RPMI8226 (cell line): ENCODE measurements around the gene TTLL9.

Source experiments
- DNase-seq: peaks from one replicate; pipeline ENCODE4 v3.0.0-alpha.2; 2015

The TTLL9 gene

GRCh38 chr20:31837896-31838397, 32.5 kb upstream of the TTLL9 start:
- no peak for DNase-seq

GRCh38 chr20:31838646-31839292, 31.7 kb upstream of the TTLL9 start:
- DNase-seq = no peak

DNA sequence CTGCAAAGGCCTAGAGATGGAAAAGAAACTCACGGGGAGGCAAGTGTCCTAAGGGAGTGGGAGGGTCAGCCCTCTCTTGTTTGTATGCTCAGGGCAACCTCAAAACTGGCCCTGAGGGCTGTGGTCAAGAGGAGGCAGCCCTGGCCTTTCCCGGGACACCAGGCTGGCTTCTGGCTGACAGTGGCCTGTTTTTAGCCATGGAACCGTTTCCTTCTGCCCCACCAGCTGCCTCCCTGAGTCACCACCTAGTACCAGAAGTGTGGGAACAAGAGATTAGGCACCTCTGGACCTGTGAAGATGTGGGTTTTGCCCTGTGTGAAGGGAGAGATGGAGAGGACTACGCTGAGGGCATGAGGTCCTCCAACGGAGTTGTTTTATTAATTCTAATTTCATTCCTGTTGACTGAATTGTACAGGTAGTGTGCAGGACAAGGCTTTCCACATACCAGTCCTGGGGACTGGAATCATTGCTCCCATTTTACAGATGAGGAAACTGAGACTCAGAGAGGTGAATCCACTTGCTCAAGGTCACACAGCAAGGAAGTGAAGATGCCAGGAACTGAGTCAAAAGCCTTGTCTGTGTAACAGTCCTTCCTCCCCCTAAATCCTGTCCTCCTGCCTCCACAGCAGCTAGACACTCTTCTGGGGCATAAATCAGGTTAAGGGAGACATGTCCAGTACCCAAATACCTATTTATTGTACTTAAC, 30.5 kb upstream of the TTLL9 start:
- DNase-seq = no peak

- no peak for DNase-seq
Observed at GRCh38 chr20:31840906-31841816, 29.3 kb upstream of the TTLL9 start.

- no peak for DNase-seq
Observed at GRCh38 chr20:31841928-31842327, 28.5 kb upstream of the TTLL9 start.

GRCh38 chr20:31842471-31843157, 27.8 kb upstream of the TTLL9 start:
- DNase-seq = no peak

- no peak for DNase-seq
Observed at GRCh38 chr20:31843288-31843687, 27.1 kb upstream of the TTLL9 start.

DNA sequence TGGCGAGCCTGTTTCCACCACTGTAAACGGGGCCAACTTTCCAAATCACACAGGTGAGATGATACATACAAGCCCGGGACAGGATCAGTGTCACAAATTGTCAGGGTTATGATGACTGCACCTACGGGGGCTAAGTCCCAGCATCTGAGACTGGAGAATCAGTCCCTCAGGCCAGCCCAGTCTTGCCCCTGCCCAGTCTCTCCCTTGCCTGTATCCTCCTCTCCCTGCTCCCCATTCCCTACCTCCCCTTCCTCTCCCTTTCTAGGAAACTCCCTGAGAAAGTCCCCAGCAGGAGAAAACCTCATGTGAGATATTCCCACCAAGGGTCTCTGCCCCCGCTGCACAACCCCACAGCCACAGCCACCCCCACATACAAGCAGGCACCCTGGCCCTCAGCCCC, 26.6 kb upstream of the TTLL9 start:
- DNase-seq = no peak

DNA sequence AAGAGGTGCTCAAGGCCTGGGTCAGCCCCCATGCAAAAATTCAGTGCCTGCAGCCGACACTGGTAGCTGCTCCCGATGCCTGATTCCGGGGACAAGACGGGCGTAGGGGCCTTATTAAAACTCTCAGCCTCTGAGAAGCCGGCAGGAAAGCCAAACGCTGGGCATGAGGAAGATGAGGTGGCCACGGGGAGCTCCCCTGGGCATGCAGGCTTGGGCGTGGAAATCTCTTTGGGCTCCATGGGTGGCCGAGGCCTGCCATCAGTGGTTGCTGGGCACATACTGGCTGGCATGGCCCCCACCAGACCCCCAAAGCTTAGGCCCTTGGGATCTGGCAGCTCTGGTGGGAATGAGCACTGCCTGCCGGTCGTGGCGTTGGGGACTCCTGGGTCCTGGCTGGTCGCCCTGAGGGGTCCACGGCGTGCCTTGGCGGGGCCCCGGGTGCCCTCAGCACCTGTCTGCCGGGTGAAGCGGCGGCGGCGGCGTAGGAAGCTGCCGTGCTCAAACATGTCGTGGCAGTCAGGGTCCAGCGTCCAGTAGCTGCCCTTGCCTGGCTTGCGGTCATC, 25.6 kb upstream of the TTLL9 start:
- DNase-seq = no peak

DNA sequence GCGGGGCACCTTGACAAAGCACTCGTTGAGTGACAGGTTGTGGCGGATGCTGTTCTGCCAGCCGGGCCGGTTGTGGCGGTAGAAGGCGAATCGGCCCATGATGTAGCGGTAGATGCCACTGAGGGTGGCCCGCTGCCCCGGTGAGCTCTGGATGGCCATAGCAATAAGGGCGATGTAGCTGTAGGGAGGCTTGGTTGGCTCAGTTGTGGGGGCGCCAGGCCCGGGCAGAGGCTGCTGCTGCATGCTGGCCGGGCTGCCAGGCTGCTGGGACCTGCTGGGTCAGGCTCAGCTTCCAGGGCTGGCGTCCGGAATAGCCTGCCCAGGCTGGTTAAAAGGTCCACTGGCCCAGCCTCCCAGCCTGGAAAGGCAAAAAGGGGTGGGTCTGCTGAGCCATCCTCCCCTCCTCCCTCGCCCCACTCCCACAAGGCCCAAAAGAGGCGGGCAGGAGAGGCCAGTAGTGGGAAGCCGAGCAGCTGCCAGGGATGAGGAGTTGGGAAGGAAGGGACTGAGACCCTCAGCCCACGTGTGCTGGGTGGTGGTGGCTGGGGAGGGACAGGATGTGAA, 25.1 kb upstream of the TTLL9 start, which contains the start of gene FOXS1:
FOXS1 (minus strand) TSS at position 305 of the 564 bp plus-strand sequence; CDS start at position 243, 62 bp downstream.
- DNase-seq = no peak

DNA sequence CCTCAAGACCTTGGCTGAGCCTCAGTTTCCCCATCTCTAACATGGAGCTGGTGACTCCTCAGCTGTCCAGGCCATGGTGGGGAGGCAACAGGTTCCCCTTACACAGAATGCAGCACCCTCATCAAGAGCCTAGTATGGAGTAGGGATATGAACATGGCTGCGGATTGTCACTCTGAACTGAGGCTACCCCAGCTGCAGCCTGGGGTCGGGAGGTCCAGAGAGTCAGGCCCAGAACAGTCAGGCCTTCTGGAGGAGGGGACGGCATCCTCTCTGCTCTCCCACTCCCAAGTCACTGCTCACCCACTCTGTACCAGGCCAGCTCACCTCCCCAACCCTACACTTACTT, 23.7 kb upstream of the TTLL9 start:
- no peak for DNase-seq

DNA sequence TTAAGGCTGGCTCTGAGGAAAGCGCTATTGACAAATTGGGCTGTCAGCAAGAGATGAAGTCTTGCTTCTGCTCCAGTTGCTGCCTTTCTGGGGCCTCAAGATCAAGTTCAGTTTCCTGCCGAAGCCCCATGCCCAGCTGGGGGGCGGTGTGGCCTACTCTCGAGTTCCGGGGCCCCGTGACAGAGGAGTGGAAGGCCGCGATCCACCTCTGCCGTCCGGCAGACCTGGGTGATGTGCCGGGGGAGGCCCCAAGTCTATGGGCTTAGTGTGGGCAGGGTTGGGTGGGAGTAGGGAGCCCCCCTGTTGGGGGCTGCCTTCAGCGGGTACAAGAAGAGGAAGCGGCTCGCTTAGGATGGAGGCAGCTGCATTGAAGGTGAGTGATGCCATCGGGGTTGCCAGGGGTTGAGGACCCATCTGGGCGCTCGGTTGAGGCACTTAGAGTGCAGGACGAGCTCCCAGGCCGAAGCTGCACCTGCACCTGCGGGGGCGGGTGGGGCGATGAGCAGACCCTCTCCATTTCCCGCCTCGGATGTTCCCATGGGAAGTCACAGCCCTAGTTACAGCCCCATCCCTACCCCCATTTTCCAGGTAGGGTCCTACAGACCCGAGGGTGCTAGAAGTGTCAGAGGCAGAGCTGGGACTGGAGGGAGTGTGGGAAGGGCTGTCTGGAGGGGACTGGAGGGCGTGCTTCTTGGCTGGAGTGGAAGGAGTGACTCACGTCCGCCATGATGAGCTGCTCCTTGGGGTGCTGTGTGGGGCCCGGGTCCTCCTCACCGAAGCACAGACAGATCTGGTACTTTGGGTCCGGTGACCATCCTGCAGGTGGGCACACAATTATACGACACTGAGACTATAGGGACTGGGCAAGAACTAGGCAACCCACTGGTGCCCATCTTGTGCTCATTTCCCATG, 22.1 kb upstream of the TTLL9 start:
- DNase-seq = no peak

DNA sequence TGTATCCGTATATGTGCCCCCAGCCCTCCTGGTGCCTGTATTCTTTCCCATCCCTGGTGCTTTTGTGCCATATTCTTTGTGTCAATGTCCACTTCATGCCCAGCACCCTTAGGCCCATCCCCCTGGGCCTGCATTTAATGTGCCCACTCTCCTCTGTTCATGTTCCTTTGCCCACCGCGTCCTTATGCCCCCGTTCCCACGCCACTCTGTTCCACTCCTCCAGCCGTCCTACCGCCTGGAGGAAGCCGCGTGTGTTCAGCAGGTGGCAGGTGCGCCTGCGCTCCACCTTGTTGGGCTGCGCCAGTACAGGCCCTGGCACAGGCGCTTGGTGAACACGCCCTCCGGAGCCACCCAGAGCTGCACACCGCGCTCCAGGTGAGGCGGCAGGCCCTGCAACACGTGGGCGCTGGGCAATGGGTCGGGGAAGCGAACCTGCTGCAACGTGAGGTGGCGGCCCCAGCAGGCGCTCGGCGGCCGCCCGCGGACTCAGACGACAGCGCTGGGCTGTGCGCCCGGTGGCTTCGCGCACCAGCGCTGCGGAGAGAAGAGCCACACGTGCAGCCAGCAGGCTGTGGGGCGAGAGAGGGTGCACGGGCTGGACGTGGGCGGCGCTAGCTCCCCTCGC, 21.0 kb upstream of the TTLL9 start:
- peak; percentile 88 for DNase-seq

- DNase-seq = no peak
Observed at GRCh38 chr20:31851240-31851955, 19.0 kb upstream of the TTLL9 start.

GRCh38 chr20:31853481-31853880, 17.0 kb upstream of the TTLL9 start:
- no peak for DNase-seq

GRCh38 chr20:31856516-31856915, 13.9 kb upstream of the TTLL9 start:
- DNase-seq = no peak

DNA sequence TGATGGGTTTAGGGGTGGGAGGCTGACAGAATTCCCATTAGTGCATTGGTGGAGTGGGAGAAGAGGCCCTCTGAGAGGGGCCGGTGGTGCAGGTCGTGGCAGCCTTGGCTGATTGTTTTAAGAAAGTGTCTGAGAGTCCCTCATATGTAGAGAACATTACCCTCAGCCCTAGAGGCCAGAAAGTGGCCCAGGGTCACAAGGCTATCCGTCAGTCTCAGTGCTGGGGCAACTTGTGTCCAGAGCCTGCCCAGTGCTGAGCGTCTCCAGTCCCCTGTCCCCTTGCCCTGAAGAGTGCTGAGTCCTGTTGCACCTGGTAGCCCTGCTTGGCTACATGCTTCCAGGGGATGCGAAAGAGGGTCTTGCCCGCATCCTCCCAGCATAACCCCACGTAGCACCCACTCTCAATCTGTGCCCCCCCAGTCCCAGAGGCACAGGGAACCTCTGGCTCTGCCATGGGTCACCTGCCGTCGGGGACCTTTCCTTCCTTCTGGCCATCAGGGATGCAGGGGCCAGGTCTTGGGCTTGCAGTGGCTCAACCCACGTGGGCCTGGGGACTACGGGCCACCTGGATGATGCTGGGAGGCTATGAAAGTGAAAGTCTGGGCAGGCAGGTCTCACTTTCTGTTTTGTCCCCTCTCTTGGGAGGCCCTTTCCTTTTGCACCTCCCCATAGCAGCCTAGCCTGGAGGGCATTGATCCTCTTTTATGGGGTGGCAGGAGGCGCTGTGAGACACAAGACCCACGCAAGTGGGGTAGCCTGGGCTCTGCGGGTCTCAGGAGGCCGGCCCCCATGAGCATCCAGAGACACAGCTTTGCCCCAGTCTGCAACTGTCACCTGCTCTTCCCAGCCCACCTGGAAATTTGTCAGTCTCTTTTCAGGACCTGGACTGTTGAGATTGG, 12.3 kb upstream of the TTLL9 start:
- DNase-seq = peak; percentile 76

- peak; percentile 24 for DNase-seq
Observed at GRCh38 chr20:31858760-31859083, 11.7 kb upstream of the TTLL9 start.
